Cardiac fibroblast (primary cell): Measurements from ENCODE around the gene SYNDIG1.

ENCODE experiments used
- DNase-seq, 2 donors: peaks; one replicate each; pipeline versions ENCODE4 v3.0.0 to v3.0.0-alpha.2; 2010; ENCODE audit warnings: low read depth in 2 of 2
- H3K4me3 ChIP-seq, 2 donors: replicated peaks in 1 of 2; 1 replicate in 1 of 2; 2 replicates in 1 of 2; pipeline ENCODE4 v1.5.1; 2011; ENCODE audit warnings: low read depth in 2 of 2, low read length in 2 of 2, mild to moderate bottlenecking in 2 of 2, moderate library complexity in 1 of 2
- TF ChIP-seq, protein P1 (sequence below): IDR thresholded peaks from one replicate; pipeline ENCODE4 v1.5.1; 2011; ENCODE audit warnings: low read depth, mild to moderate bottlenecking, low read length, inconsistent platforms

SYNDIG1 gene

DNA sequence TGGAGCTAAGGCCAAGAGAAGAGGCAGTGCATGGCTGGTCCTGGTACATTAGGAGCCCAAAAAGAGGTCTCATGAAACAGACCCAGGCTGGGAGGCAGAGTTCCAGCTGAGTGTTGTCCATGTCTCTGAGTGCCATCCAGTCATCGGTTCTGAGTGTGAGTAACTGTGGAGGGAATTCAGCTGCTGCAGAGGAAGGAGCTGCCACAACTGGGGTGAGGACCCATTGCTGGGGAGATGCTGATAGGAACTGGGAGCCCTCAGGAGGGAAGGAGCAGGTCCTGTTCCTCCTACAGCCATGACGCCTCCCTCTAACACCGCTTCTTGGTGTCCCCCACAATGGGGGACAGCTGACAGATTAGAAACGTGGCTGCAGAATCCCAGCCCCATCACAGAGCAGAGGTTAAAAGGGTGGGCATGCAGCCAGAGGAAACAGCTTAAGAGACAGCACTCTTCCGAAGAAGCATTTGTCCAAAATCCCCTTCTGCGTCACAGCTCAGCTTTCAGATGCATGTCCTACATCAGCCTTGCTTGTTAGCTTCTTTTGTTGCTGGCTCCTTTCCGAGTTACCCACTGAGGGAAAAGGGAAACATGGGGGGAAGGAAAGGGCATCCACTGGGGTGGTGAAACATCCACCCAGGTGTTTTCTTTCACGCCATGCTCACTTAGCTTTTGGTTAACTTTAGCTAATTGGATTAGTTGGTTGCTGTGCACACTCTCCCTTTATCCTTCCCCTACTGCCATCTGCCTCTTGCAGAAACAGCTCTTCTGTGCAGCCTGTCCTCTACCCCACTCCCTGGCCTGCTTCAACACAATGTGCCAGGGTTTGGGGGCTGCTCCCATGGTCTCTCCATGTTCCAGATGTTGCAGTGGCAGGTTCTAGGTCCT is 239.2 kb downstream of the SYNDIG1 start:
- TF ChIP-seq, protein P1, sequence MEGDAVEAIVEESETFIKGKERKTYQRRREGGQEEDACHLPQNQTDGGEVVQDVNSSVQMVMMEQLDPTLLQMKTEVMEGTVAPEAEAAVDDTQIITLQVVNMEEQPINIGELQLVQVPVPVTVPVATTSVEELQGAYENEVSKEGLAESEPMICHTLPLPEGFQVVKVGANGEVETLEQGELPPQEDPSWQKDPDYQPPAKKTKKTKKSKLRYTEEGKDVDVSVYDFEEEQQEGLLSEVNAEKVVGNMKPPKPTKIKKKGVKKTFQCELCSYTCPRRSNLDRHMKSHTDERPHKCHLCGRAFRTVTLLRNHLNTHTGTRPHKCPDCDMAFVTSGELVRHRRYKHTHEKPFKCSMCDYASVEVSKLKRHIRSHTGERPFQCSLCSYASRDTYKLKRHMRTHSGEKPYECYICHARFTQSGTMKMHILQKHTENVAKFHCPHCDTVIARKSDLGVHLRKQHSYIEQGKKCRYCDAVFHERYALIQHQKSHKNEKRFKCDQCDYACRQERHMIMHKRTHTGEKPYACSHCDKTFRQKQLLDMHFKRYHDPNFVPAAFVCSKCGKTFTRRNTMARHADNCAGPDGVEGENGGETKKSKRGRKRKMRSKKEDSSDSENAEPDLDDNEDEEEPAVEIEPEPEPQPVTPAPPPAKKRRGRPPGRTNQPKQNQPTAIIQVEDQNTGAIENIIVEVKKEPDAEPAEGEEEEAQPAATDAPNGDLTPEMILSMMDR, result no peak
- H3K4me3 ChIP-seq, result no peak overlapping the region
- peak in 1 of 2 donors; percentile 5 for DNase-seq
